ENCODE measurements around the gene GIMAP2.

DNA sequence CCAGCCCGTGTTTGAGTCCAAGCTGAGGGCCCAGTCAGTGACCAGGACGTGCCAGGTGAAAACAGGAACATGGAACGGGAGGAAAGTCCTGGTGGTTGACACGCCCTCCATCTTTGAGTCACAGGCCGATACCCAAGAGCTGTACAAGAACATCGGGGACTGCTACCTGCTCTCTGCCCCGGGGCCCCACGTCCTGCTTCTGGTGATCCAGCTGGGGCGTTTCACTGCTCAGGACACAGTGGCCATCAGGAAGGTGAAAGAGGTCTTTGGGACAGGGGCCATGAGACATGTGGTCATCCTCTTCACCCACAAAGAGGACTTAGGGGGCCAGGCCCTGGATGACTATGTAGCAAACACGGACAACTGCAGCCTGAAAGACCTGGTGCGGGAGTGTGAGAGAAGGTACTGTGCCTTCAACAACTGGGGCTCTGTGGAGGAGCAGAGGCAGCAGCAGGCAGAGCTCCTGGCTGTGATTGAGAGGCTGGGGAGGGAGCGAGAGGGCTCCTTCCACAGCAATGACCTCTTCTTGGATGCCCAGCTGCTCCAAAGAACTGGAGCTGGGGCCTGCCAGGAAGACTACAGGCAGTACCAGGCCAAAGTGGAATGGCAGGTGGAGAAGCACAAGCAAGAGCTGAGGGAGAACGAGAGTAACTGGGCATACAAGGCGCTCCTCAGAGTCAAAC lies 56.9 kb downstream of the GIMAP2 start:
- TF ChIP-seq CSDC2 (CRISPR knock-in tag; IDR thresholded peaks at IDR 0.05), result no peak
- no peak for TF ChIP-seq CREB5 (CRISPR knock-in tag; IDR thresholded peaks at IDR 0.05; ENCODE audit: low read depth)
